Posterior vena cava (tissue), 2 donors: ENCODE measurements around the gene ACOX3. TPM values are rescaled to one million over a fixed set of nuclear protein-coding genes. Genes with fewer than 3 reads are reported as not detected.
A peak's percentile ranks its signal among the peaks of the same experiment; 100 is the strongest.

Experiments
- DNase-seq: peaks from one replicate; pipeline ENCODE4 v3.0.0-alpha.2; 2020; ENCODE audit warnings: low spot score
- intact Hi-C, 2 donors: fragments of 100-400 bp; cut with DNase I; formaldehyde crosslinking; loops; one replicate each; pipeline versions ENCODE4 v1.14.1 to v1.14.2; 2022 to 2023
- total RNA-seq, 2 donors: library from RNA; stranded (reverse); fragmentation: NEBNext Ultra II Directional; extraction: Animal tissue kit (Norgen Biotek cat#: 25700); gene quantifications; one replicate each; pipeline ENCODE4 v1.2.1, GENCODE V29; 2021
- donor health status: DM: yes; HTN: yes; CAD: no.
- donor health status: DM: yes; HTN: yes; CAD: no.

Gene ACOX3
- total RNA-seq, 2 donors from 2014 or later = 29.7 to 36.8 TPM

DNA sequence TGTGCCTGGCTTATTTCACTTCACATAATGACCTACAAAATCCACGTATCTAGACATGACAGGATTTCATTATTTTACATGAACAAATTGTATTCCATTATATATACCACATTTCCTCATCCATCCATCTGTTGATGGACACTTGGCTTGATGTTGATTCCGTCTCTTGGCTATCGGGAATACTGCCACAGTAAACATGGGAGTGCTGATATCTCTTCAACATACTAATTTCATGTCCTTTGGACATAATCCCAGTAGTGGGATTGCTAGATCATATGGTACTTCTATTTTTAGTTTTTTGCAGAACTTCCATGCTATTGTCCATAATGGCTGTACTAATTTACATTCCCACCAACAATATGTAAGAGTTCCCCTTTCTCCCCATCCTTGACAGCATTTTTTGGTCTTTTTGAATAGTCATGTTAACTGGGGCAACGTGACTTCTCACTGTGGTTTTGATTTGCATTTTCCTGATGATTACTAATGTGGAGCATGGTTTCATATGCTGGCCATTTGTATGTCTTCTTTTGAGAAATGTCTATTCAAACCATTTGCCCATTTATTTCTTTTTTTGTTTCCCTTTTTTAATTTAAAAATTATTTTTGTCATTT, 102.1 kb downstream of the ACOX3 start:
- intact Hi-C loops = no loop called here
- no peak for DNase-seq

DNA sequence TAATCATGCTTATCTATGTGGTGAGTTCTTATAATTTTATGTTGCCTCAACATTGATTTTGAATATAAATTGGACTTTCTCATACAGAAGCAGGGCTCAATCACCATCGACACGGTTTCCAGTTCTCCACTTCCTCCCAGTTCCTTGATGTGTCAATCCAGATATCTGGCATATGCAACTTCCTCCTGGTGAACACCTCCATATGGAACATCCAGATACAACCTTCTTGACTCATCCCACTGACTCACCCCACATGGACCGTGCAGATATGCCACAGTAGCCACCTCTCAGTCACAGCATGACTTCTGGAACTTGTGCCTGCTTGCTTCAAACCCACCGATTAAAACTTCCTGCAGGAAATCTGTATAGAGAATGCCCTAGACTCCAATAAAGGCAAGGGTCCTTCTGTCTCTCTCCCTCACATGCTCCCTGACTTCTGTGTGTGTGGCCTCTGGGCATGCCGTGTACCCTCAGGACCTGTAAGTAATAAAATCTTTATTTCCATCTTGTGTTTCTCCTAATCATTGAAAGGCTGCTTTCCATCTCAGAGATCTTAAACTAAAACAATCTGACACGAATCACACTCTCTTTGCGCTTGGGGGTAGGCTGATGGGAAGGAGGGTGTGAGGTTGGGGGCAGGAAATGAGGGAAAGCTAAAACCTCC, 104.0 kb downstream of the ACOX3 start:
- DNase-seq = no peak
- intact Hi-C loops = no loop called here

GRCh38 chr4:8335848-8336247, 104.7 kb downstream of the ACOX3 start:
- intact Hi-C loops = no loop called here
- DNase-seq = no peak

DNA sequence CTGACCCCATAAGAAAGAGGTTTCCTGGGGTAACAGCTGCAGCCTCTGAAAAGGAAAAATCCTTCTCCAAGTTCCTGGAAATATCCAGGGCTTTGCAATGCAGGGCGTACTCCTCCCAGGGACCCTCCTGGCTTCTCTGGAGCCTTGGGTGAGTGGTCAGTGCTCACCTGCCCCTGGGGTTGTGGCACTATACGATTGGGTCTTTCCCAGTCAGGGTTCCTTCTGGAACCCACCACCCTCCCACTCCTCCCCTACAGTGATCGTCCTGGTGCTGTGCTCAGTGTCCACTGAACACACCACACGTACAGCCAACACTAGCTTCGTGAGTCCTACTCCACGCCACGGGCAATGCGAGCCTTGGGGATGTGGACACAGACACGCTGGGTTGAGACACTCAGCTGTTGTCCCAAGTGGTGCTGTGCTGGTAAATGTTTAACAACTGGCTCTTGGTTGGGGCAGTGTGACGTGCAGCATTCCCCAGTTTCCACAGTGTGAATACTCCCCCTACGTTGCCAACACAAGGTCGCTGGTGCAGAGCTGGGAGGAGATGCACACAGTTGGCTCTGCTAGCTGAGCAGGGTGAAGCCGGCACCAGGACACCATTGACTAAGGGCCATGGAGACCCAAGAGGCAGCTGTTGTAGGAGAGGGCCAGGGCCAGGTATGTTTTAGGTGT, 105.6 kb downstream of the ACOX3 start:
- intact Hi-C loops = no loop called here
- DNase-seq = peak; percentile 42

- peak; percentile 46 for DNase-seq
- intact Hi-C loops = no loop called here
Measured at GRCh38 chr4:8333726-8334460, 106.6 kb downstream of the ACOX3 start.

DNA sequence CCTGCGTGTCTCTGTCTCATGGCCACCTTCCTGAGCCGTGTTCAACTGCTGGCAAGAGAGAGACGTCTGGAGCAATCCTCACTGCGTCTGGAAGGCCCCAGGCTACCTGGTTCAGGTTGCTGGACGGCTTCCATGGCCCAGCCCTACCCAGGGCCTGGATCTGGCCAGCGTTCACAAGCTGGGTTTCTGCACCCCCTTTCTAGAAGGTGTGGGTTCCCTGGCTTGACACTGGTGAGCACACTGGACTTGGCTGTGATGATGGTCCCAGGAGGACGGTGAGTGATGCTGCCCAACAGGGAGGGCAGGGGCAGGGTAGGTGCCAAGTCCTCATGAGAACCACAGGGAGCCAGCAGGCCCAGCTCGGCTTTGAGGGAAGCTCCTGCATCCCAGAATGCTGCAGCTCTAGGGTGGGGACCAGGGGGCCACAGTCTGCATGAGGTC, 107.6 kb downstream of the ACOX3 start:
- intact Hi-C loops = no loop called here

DNA sequence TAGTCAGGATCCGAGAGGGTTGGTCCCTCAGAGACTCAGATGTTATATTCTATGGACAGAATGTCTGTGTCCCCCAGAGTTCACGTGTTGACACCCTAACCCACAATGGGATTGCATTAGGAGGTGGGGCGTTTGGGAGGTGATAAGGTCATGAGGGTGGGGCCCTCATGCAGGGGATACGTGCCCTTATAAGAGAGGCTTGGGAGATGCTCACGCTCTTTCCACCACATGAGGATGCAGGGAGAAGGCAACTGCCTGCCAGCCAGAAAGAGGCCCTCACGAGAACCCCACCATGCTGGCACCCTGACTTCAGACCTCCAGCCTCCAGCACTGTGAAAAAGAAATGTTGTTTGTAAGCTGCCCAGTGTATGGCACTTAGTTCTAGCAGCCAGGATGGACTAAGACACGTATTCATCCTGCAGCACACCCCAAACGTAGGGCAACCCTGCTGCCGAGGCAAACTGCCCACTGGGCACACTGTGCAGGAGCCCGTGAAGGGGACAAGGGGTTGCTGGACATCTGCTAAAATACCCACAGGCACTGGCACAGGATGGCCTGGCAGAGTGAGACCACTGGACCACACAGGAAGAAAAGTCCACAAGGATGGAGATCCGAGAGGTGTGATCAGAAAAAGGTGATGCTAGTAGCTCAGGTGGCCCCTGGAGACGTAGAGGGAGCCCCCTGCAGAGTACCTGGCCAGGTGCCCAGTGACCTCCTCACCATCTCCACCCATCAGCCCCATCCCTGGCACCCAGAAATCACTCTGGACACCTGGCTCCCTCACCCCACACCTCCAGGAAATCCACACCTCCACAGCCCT, 108.3 kb downstream of the ACOX3 start:
- peak; percentile 55 for DNase-seq
- intact Hi-C loops = no loop called here

More for the DNA sequence above, 107.6 kb downstream of the ACOX3 start:
- peak; percentile 76 for DNase-seq

GRCh38 chr4:8331575-8331955, 109.0 kb downstream of the ACOX3 start:
- DNase-seq = peak; percentile 58
- intact Hi-C loops = no loop called here

GRCh38 chr4:8330821-8331574, 109.5 kb downstream of the ACOX3 start:
- intact Hi-C loops = no loop called here
- DNase-seq = peak; percentile 87

- peak; percentile 79 for DNase-seq
- intact Hi-C loops = loop anchor here in 1 of 2 donors (10.0 kb wide), 1 partner anchor 65 kb away; no protein-coding TSS in a partner anchor
Measured at GRCh38 chr4:8329859-8330761, 110.4 kb downstream of the ACOX3 start.

DNA sequence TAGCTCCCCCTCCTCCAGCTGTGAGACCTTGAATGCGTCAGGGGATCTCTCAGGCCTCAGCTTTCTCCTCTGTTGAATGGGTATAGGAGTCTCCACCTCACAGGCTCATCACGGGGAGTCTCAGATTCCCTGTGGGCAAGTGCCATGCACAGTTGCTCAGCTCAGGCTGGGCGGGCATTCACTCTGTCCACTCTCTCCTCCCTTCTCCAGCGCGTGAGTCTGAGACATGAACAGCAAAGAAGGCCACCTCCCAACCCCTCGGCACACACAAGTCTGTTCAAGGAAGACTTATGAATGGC, 111.0 kb downstream of the ACOX3 start:
- DNase-seq = no peak

DNA sequence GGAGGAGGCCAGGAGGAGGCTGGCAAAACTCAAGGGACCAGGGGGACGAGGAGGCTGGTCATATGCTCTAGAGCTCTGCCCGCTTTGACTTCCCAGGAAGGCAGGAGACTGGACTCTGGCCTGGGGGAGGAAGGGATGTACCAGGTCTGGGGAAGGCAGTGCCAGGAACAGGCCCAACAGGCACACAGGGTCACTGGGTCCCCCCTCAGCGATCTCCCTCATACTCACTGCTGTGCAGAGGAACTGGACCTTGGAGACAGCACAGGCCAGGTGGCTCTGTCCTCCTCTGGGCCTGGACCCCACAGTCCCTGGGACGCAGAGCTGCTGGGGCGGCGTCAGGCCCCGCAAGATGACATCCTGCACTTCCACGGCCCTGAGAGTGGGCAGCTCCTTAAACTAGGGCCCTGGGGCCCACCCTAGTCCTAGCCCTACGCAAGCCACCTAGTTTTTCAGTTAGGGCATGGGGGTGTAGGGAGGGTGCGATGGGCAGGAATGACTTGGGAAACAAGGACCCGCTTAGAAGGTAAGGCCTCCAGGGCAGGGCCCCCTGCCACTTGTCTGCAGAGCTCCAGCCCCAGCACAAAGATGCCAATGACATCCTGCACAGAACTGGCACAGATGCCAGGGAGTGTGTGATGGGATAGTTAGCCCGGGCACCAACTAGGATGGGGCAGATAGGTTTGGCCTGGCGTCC, 111.5 kb downstream of the ACOX3 start:
- intact Hi-C loops = loop anchor here in 1 of 2 donors (10.0 kb wide), 1 partner anchor 66 kb away; no protein-coding TSS in a partner anchor
- peak; percentile 56 for DNase-seq

More for the DNA sequence above, 111.0 kb downstream of the ACOX3 start:
- intact Hi-C loops = loop anchor here in 1 of 2 donors (10.0 kb wide), 1 partner anchor 65 kb away; no protein-coding TSS in a partner anchor

DNA sequence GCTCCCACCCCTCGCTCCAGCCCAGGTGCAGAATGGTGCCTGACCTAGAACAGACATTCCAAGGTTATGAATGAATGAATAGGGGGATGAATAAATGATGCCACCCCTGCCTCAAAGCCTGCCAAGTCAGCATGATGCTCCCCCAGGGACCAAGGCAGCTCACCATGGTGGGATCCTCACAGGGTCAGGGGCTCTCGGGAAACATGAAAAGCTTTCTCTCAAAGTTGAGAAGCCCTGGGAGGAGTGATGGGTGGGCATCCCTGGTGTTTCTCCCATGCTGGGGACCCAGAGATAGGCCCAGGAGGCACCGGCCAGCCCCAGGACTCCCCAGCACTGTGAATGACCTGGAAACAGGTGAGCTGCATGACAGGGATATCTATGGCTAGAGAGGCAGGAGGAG, 112.1 kb downstream of the ACOX3 start:
- DNase-seq = peak; percentile 38
- intact Hi-C loops = loop anchor here in 1 of 2 donors (10.0 kb wide), 1 partner anchor 66 kb away; no protein-coding TSS in a partner anchor

DNA sequence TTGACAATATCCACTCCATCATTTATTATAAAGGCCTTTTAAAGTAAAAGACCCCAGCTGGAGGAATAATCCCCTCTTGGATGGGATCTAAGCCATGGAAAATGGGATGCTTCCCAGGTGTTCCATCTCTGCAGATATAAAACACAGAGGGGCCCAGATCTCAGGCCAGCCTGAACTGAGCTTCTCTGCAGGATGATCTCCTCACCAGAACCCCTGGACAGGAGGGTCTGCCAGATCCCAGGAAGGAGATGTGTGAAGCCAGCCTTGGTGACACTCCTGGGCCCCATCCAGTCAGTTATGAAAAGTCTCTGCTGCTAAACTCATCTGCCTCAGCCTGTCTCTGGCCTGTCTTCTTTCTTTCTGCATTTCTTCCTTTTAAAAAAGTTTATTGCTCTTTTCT, 114.3 kb downstream of the ACOX3 start:
- DNase-seq = peak; percentile 9
- intact Hi-C loops = loop anchor here in 1 of 2 donors (10.0 kb wide), 1 partner anchor 69 kb away; no protein-coding TSS in a partner anchor

DNA sequence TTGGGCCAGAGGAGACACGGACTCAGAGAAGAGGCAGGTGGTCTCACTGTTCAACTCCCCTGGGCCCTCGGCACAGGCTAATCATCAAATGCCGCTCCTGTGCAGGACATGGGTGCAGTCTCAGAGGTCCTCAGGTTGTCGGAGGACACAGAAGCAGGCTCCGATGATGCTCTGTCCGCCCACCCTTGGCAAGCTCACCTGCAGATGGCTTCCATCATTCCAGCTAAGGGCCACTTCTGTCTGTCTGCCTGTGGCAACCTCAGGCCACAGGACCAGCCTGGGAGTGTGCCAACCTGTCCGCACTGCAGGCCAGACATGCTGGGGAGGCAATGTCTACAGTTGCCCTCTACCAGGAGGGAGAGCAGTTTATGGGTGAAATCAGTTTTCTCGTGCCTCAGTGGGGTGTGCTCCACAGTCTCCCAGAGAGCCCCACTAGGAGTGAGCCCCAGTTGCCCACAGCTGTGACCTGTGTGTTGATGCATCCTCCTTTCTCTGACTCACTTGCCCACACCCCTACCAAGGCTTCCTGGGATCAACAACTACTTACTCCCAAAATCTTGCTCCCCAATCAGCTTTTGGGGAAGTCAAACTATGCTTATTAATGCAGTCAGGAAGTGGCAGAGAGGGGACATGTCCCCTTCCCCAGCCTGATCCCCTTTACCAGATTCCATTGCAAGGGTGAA, 115.1 kb downstream of the ACOX3 start:
- DNase-seq = peak; percentile 47
- intact Hi-C loops = loop anchor here in 1 of 2 donors (10.0 kb wide), 1 partner anchor 69 kb away; no protein-coding TSS in a partner anchor
